T-cell (primary cell): ENCODE results near the gene PORCN. TPM values are rescaled to one million over a fixed set of nuclear protein-coding genes. Genes with fewer than 3 reads are reported as not detected.

Experiments
- ATAC-seq, 4 experiments: fragments of 200-7000 bp in 3 of 4; fragments of 150-1000 bp in 1 of 4; cut with Tn5 transposase; replicated peaks in 1 of 4; 1 replicate in 3 of 4; 2 replicates in 1 of 4; pipeline ENCODE4 v1.10.0; 2021; ENCODE audit warnings: moderate library complexity in 3 of 4, mild to moderate bottlenecking in 2 of 4, moderate number of reproducible peaks in 1 of 4
- CTCF ChIA-PET, 2 donors: fragments of 300-600 bp; sonication (Branson Sonifier 250); formaldehyde crosslinking; loops; one replicate each; lab custom pipeline; 2022; ENCODE audit warnings: antibody characterized with exemption in 2 of 2; lab: Charles Lee
- POLR2A ChIA-PET, 2 donors: fragments of 300-600 bp; sonication (Branson Sonifier 250); formaldehyde crosslinking; loops; one replicate each; lab custom pipeline; 2022; ENCODE audit warnings: antibody characterized with exemption in 2 of 2; lab: Charles Lee
- DNase-seq, 35 experiments: peaks; one replicate each; pipeline versions ENCODE4 v3.0.0 to v3.0.0-alpha.2; 2013 to 2023
- H3K27ac ChIP-seq: one replicate; pipeline ENCODE4 v1.5.1; 2013; ENCODE audit warnings: low read length
- H3K27me3 ChIP-seq, 2 experiments: replicated peaks in 1 of 2; 1 replicate in 1 of 2; 2 replicates in 1 of 2; pipeline versions ENCODE4 v1.6.1 to v1.7.0; 2013; ENCODE audit warnings: low read length in 1 of 2, mixed read lengths in 1 of 2; ENCODE audit not compliant: control insufficient read depth in 2 of 2, insufficient read depth in 2 of 2; ENCODE audit errors: extremely low read depth in 1 of 2
- H3K36me3 ChIP-seq, 2 donors: 1 replicate in 1 of 2; 2 replicates in 1 of 2; pipeline versions ENCODE4 v1.6.1 to v1.7.0; 2013; ENCODE audit warnings: low read length in 1 of 2; ENCODE audit not compliant: control insufficient read depth in 2 of 2, insufficient read depth in 1 of 2; ENCODE audit errors: extremely low read depth in 1 of 2
- H3K4me1 ChIP-seq, 2 experiments: 1 replicate in 1 of 2; 2 replicates in 1 of 2; pipeline versions ENCODE4 v1.6.1 to v1.7.0; 2013; ENCODE audit warnings: low read length in 2 of 2, mixed read lengths in 1 of 2; ENCODE audit not compliant: insufficient read depth in 2 of 2, control insufficient read depth in 1 of 2; ENCODE audit errors: extremely low read depth in 1 of 2
- H3K4me3 ChIP-seq, 2 donors: 1 replicate in 1 of 2; 2 replicates in 1 of 2; pipeline versions ENCODE4 v1.5.1 to v1.7.0; 2013; ENCODE audit warnings: mild to moderate bottlenecking in 2 of 2, low read length in 1 of 2, moderate library complexity in 1 of 2; ENCODE audit not compliant: control insufficient read depth in 1 of 2; ENCODE audit errors: extremely low read depth in 1 of 2
- H3K9me3 ChIP-seq: 2 replicates; pipeline ENCODE4 v1.7.0; 2013
- H3K27ac Mint-ChIP-seq, 2 donors: one replicate each; pipeline ENCODE4 v1.8.0; 2020 to 2021; ENCODE audit warnings: mild to moderate bottlenecking in 2 of 2, mixed read lengths in 2 of 2
- H3K27me3 Mint-ChIP-seq, 2 donors: one replicate each; pipeline ENCODE4 v1.8.0; 2021 to 2022; ENCODE audit warnings: mixed read lengths in 2 of 2
- H3K36me3 Mint-ChIP-seq: one replicate; pipeline ENCODE4 v1.8.0; 2021; ENCODE audit warnings: mixed read lengths
- H3K4me1 Mint-ChIP-seq, 3 donors: one replicate each; pipeline ENCODE4 v1.8.0; 2020 to 2022; ENCODE audit warnings: mixed read lengths in 3 of 3, mild to moderate bottlenecking in 1 of 3
- H3K4me3 Mint-ChIP-seq, 3 donors: one replicate each; pipeline ENCODE4 v1.8.0; 2020 to 2022; ENCODE audit warnings: mild to moderate bottlenecking in 3 of 3, mixed read lengths in 3 of 3, moderate library complexity in 3 of 3
- H3K9me3 Mint-ChIP-seq, 3 donors: one replicate each; pipeline ENCODE4 v1.8.0; 2020 to 2022; ENCODE audit warnings: mixed read lengths in 3 of 3
- WGBS: methylation state at CpG from one replicate; pipeline ENCODE4 v1.1.5; 2013; ENCODE audit warnings: missing lambda C conversion rate; ENCODE audit not compliant: insufficient coverage; 5-methylcytosine and 5-hydroxymethylcytosine counted together
- total RNA-seq, 35 experiments: library from RNA in 6 of 35; stranded (reverse) in 6 of 35; fragments of 120-200 nt in 1 of 35; gene quantifications; one replicate each; pipeline versions ENCODE4 v1.2.1 to v1.2.4 and lab custom pipeline; 2013 to 2026

Gene PORCN
- total RNA-seq, 5 donors from 2014 or later (not counting 1 experiment from before 2014, with no cell fraction given): 16.8 to 21.7 (median 18.6) TPM

DNA sequence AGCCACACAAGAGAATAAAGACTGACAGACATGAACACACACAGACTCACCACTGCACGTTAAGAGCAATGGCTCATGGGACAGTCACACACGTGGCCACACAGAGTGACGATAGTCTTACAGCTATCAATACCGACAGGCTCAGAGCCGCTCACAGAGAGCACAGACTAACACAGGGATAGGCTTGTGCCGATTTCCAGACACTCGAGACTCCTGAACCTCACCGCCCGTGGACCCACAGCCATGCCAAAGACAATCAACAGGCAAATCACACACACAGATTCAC is 38.0 kb upstream of the PORCN start:
- Histone ChIP-seq H3K27ac (no peak overlapping the region), H3K36me3 (no peaks in the 10 kb centered on the region), H3K9me3 (no peaks in the 10 kb centered on the region), H3K4me3 (no peak overlapping the region), H3K4me1 (peaks cover 0 to 22% of the 10 kb centered on the region in 2 experiments), H3K27me3 (no peaks in the 10 kb centered on the region)
- peaks cover 0 to 4% of the 10 kb centered on the region in 2 donors for H3K27me3 Mint-ChIP-seq
- no peak overlapping the region for H3K4me3 Mint-ChIP-seq
- ChIA-PET POLR2A (no interaction called here), CTCF (no interaction called here)
- H3K36me3 Mint-ChIP-seq: peaks cover 1% of the 10 kb centered on the region
- 98% methylated on average over 5 of the region's 9 CpGs for WGBS
- ATAC-seq (no peak), DNase-seq (no peak)
- H3K4me1 Mint-ChIP-seq: peaks cover 14 to 31% (median 28%) of the 10 kb centered on the region in 3 donors
- no peak overlapping the region for H3K27ac Mint-ChIP-seq
- no peaks in the 10 kb centered on the region for H3K9me3 Mint-ChIP-seq

DNA sequence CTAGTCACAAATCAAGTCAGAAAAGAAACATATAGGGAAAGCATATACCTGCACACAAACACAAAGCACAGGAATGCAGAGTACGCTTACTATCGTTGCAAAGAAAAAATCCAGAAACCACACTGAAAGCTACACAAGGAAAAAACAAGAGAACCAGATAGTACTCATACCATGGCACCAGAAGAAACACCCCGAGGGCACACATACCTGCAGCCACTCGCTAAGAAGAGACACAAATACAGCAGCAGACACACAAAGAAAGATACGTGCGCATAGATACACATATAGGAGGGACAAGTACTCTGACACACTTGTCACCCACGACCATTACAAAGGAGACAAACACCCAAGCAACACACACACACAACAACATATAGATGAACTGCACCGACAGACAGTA is 37.3 kb upstream of the PORCN start:
- no peak overlapping the region for H3K27ac Mint-ChIP-seq

GRCh38 chrX:48472225-48472624 is 36.6 kb upstream of the PORCN start:
- 100% methylated on average over 1 of the region's 9 CpGs for WGBS
- no peak for ATAC-seq
- peaks cover 0 to 12% of the 10 kb centered on the region in 2 donors for H3K27me3 Mint-ChIP-seq
- Histone ChIP-seq H3K9me3 (no peaks in the 10 kb centered on the region), H3K36me3 (no peaks in the 10 kb centered on the region), H3K27ac (no peak overlapping the region), H3K27me3 (no peaks in the 10 kb centered on the region), H3K4me3 (no peak overlapping the region), H3K4me1 (peaks cover 4 to 25% of the 10 kb centered on the region in 2 experiments)
- no peak for DNase-seq
- H3K4me1 Mint-ChIP-seq: peaks cover 19 to 37% (median 33%) of the 10 kb centered on the region in 3 donors
- CTCF ChIA-PET: no interaction called here
- POLR2A ChIA-PET: no interaction called here
- H3K27ac Mint-ChIP-seq: no peak overlapping the region
- no peaks in the 10 kb centered on the region for H3K9me3 Mint-ChIP-seq
- no peak overlapping the region for H3K4me3 Mint-ChIP-seq
- H3K36me3 Mint-ChIP-seq: peaks cover 4% of the 10 kb centered on the region

More for the DNA sequence above, 37.3 kb upstream of the PORCN start:
- Mint-ChIP-seq H3K4me1 (peaks cover 13 to 34% (median 32%) of the 10 kb centered on the region in 3 donors), H3K4me3 (no peak overlapping the region), H3K36me3 (no peaks in the 10 kb centered on the region), H3K27me3 (peaks cover 0 to 4% of the 10 kb centered on the region in 2 donors), H3K9me3 (no peaks in the 10 kb centered on the region)
- POLR2A ChIA-PET: interaction anchor here in 1 of 2 donors (0.6 kb wide), 1 partner anchor 110 kb away, joined by 7 read pairs; no protein-coding TSS in a partner anchor
- peaks cover 0 to 24% of the 10 kb centered on the region in 2 experiments for H3K4me1 ChIP-seq
- no peak overlapping the region for H3K27ac ChIP-seq
- no peaks in the 10 kb centered on the region for H3K36me3 ChIP-seq
- H3K9me3 ChIP-seq: no peaks in the 10 kb centered on the region
- ATAC-seq (no peak), DNase-seq (no peak)
- WGBS: no CpG with 5 or more reads among the region's 8 CpGs
- H3K27me3 ChIP-seq: no peaks in the 10 kb centered on the region
- CTCF ChIA-PET: no interaction called here
- H3K4me3 ChIP-seq: no peak overlapping the region

DNA sequence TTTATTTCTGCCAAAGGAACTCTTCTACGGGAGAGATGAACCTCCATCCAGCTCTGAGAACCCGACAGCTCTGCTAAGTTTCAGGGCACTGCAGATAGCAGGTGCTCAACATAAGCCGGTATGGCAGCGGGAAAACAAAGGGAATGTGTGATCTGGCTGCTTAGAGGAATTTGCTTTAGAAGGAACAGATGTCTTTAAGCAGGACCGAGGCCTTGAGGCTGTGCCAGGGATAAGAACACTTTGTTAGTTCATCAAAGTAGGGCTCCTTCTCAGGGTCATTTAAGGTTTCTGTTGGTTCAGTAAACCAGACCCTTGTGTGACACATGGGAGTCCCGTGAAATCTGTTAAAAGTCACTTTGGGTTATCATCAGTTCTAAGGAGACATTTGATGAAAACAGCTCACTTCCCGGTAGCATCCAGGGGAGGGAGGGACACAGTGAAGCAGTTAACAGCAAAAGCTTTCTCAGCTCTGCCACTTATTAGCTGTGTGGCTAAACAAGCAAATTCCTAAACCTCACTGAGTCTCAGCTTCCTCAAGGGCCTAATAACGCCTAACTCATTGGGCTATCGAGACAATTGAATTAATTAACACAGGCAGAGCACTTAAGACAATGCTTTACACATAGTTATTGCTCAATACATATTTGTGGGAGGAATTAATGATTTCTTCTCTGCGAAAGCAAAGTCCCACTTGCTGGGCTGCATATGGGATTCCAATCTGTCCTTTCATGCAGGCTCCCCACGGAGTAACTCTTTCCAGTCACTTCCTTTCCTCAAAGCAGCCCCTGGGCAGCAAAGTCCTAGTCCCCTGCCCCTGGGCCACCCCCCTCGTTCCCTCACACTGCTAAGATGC is 35.7 kb upstream of the PORCN start:
- no peak overlapping the region for H3K4me3 Mint-ChIP-seq
- ChIA-PET CTCF (no interaction called here), POLR2A (no interaction called here)
- Histone ChIP-seq H3K27ac (no peak overlapping the region), H3K36me3 (peaks cover 0 to under 1% of the 10 kb centered on the region in 2 donors), H3K4me3 (no peak overlapping the region), H3K27me3 (no peaks in the 10 kb centered on the region), H3K4me1 (peaks cover 4 to 24% of the 10 kb centered on the region in 2 experiments), H3K9me3 (no peaks in the 10 kb centered on the region)
- 90% methylated on average over 5 of the region's 12 CpGs for WGBS
- H3K4me1 Mint-ChIP-seq: peaks cover 23 to 37% (median 33%) of the 10 kb centered on the region in 3 donors
- H3K9me3 Mint-ChIP-seq: no peaks in the 10 kb centered on the region
- H3K36me3 Mint-ChIP-seq: peaks cover 4% of the 10 kb centered on the region
- peaks cover 0 to 12% of the 10 kb centered on the region in 2 donors for H3K27me3 Mint-ChIP-seq
- no peak for DNase-seq
- H3K27ac Mint-ChIP-seq: no peak overlapping the region
- ATAC-seq: no peak

- H3K27ac Mint-ChIP-seq: no peak overlapping the region
- ChIA-PET POLR2A (no interaction called here), CTCF (no interaction called here)
- peaks cover 0 to 12% of the 10 kb centered on the region in 2 donors for H3K27me3 Mint-ChIP-seq
- no peak for DNase-seq
- H3K4me1 Mint-ChIP-seq: peaks cover 24 to 37% (median 33%) of the 10 kb centered on the region in 3 donors
- H3K9me3 ChIP-seq: no peaks in the 10 kb centered on the region
- H3K9me3 Mint-ChIP-seq: no peaks in the 10 kb centered on the region
- no peak overlapping the region for H3K4me3 Mint-ChIP-seq
- H3K36me3 ChIP-seq: peaks cover 0 to 4% of the 10 kb centered on the region in 2 donors
- no peak overlapping the region for H3K27ac ChIP-seq
- no peak for ATAC-seq
- 65% methylated on average over 4 of the region's 9 CpGs for WGBS
- no peaks in the 10 kb centered on the region for H3K27me3 ChIP-seq
- peaks cover 6% of the 10 kb centered on the region for H3K36me3 Mint-ChIP-seq
- H3K4me1 ChIP-seq: peaks cover 4 to 24% of the 10 kb centered on the region in 2 experiments
- H3K4me3 ChIP-seq: no peak overlapping the region
These were observed 35.1 kb upstream of the PORCN start for GRCh38 chrX:48473704-48473990.

GRCh38 chrX:48474127-48474526 is 34.7 kb upstream of the PORCN start:
- Histone ChIP-seq H3K9me3 (no peaks in the 10 kb centered on the region), H3K27ac (no peak overlapping the region), H3K27me3 (no peaks in the 10 kb centered on the region), H3K36me3 (peaks cover 0 to 7% of the 10 kb centered on the region in 2 donors), H3K4me1 (peaks cover 4 to 24% of the 10 kb centered on the region in 2 experiments), H3K4me3 (no peak overlapping the region)
- no CpG with 5 or more reads among the region's 10 CpGs for WGBS
- DNase-seq (no peak), ATAC-seq (no peak)
- Mint-ChIP-seq H3K27me3 (peaks cover 0 to 12% of the 10 kb centered on the region in 2 donors), H3K4me3 (no peak overlapping the region), H3K9me3 (no peaks in the 10 kb centered on the region), H3K36me3 (peaks cover 8% of the 10 kb centered on the region), H3K4me1 (peaks cover 24 to 37% (median 32%) of the 10 kb centered on the region in 3 donors), H3K27ac (no peak overlapping the region)
- ChIA-PET POLR2A (no interaction called here), CTCF (interaction anchor here in 1 of 2 donors (0.7 kb wide), 1 partner anchor 387 kb away, joined by 3 read pairs; no protein-coding TSS in a partner anchor)
